HCT116 (cell line): Measurements from ENCODE around the gene MYL12B. TPM values are rescaled to one million over a fixed set of nuclear protein-coding genes. Genes with fewer than 3 reads are reported as not detected.

ENCODE experiments used
- ATAC-seq: fragments of 200-7000 bp; cut with Tn5 transposase; 2 replicates; pipeline ENCODE4 v1.9.1; 2020; ENCODE audit warnings: mild to moderate bottlenecking, moderate library complexity
- BruUV-seq: library from RNA; stranded (reverse); fragments of 400-500 nt; replicated peaks from 2 replicates; lab custom pipeline; 2021; lab: Mats Ljungman, UMichigan
- CTCF ChIA-PET: fragments of 300-600 bp; sonication (Branson Sonifier 250); formaldehyde crosslinking; loops from one replicate; lab custom pipeline; 2021; ENCODE audit warnings: antibody characterized with exemption; lab: Charles Lee
- POLR2A ChIA-PET: fragments of 300-600, 350-600 bp; sonication (Branson Sonifier 250); formaldehyde crosslinking; loops from one replicate; lab custom pipeline; 2021; ENCODE audit warnings: antibody characterized with exemption; lab: Charles Lee
- RAD21 ChIA-PET, 2 experiments: fragments of 300-600 bp; sonication (Branson Sonifier 250); formaldehyde crosslinking; loops; one replicate each; lab custom pipeline; 2023; ENCODE audit warnings: low total read pairs in 2 of 2; ENCODE audit not compliant: uncharacterized antibody in 2 of 2, unreplicated experiment in 2 of 2, low non-redundant PET in 1 of 2; lab: Charles Lee
- DNase-seq: peaks from one replicate; pipeline ENCODE4 v3.0.0-alpha.2; 2010; ENCODE audit warnings: low read depth, low spot score
- H2AFZ ChIP-seq: fragments of 200-600 bp; shearing (Covaris generic), sonication (generic); 2 replicates; pipeline ENCODE4 v1.6.1; 2017; ENCODE audit warnings: low read depth, mixed run types, mixed read lengths, antibody characterized with exemption, low read length; ENCODE audit not compliant: poor library complexity, severe bottlenecking
- H3K27ac ChIP-seq: 2 replicates; pipeline ENCODE4 v1.5.1; 2012; ENCODE audit warnings: low read depth, low read length
- H3K27me3 ChIP-seq: fragments of 200-600 bp; sonication (generic); 2 replicates; pipeline ENCODE4 v1.6.1; 2016; ENCODE audit warnings: mixed run types, low read length, mixed read lengths; ENCODE audit not compliant: insufficient read depth
- H3K36me3 ChIP-seq, 2 experiments: fragments of 200-500 bp in 1 of 2; fragments of 200-600 bp in 1 of 2; sonication (Bioruptor generic) in 1 of 2; sonication (generic) in 1 of 2; 2 replicates each; pipeline versions ENCODE4 v1.5.1 to v1.6.1; 2014 to 2016; ENCODE audit warnings: low read length in 2 of 2, inconsistent platforms in 1 of 2, mixed read lengths in 1 of 2, mixed run types in 1 of 2; ENCODE audit not compliant: insufficient read depth in 2 of 2, control insufficient read depth in 1 of 2
- H3K4me1 ChIP-seq, 2 experiments: fragments of 200-600 bp in 1 of 2; sonication (generic) in 1 of 2; 2 replicates each; pipeline versions ENCODE4 v1.5.1 to v1.6.1; 2012 to 2017; ENCODE audit warnings: low read length in 2 of 2, inconsistent platforms in 1 of 2, mild to moderate bottlenecking in 1 of 2, mixed read lengths in 1 of 2, mixed run types in 1 of 2, moderate library complexity in 1 of 2; ENCODE audit not compliant: insufficient read depth in 2 of 2, control insufficient read depth in 1 of 2
- H3K4me2 ChIP-seq: fragments of 200-600 bp; sonication (generic); 2 replicates; pipeline ENCODE4 v1.6.1; 2017; ENCODE audit warnings: mixed run types, low read length, mixed read lengths
- H3K4me3 ChIP-seq, 2 experiments: fragments of 200-600 bp in 1 of 2; sonication (generic) in 1 of 2; replicated peaks in 1 of 2; 2 replicates each; pipeline ENCODE4 v1.5.1; 2011 to 2016; ENCODE audit warnings: low read length in 2 of 2, control low read depth in 1 of 2, low read depth in 1 of 2, mild to moderate bottlenecking in 1 of 2, mixed read lengths in 1 of 2, mixed run types in 1 of 2
- H3K79me2 ChIP-seq: fragments of 200-600 bp; sonication (generic); 2 replicates; pipeline ENCODE4 v1.6.1; 2017; ENCODE audit warnings: mild to moderate bottlenecking, mixed run types, low read length, moderate library complexity, mixed read lengths; ENCODE audit not compliant: insufficient read depth
- H3K9ac ChIP-seq: fragments of 200-600 bp; sonication (generic); 2 replicates; pipeline ENCODE4 v1.6.1; 2016; ENCODE audit warnings: low read length, mixed read lengths
- H3K9me2 ChIP-seq: fragments of 200-600 bp; sonication (generic), shearing (Covaris generic); 2 replicates; pipeline ENCODE4 v1.6.1; 2017; ENCODE audit warnings: mixed run types, mild to moderate bottlenecking, moderate library complexity; ENCODE audit not compliant: insufficient read depth
- H3K9me3 ChIP-seq, 2 experiments: fragments of 200-500 bp in 1 of 2; fragments of 200-600 bp in 1 of 2; sonication (Bioruptor generic) in 1 of 2; sonication (generic) in 1 of 2; 2 replicates each; pipeline ENCODE4 v1.6.1; 2014 to 2017; ENCODE audit warnings: low read length in 2 of 2, mixed read lengths in 2 of 2, inconsistent platforms in 1 of 2, low read depth in 1 of 2, mild to moderate bottlenecking in 1 of 2, mixed run types in 1 of 2, moderate library complexity in 1 of 2; ENCODE audit not compliant: control insufficient read depth in 1 of 2, insufficient read depth in 1 of 2
- H4K20me1 ChIP-seq: fragments of 200-600 bp; sonication (generic), shearing (Covaris generic); 2 replicates; pipeline ENCODE4 v1.6.1; 2017; ENCODE audit warnings: mixed run types, mild to moderate bottlenecking, moderate library complexity; ENCODE audit not compliant: insufficient read depth
- ATF3 ChIP-seq: IDR thresholded peaks from 2 replicates; pipeline ENCODE4 v1.6.1; 2012
- CBX3 ChIP-seq: IDR thresholded peaks from 2 replicates; pipeline ENCODE4 v1.6.1; 2012; ENCODE audit warnings: low read depth
- CEBPB ChIP-seq: IDR thresholded peaks from 2 replicates; pipeline ENCODE4 v1.6.1; 2012; ENCODE audit warnings: low read depth
- EGR1 ChIP-seq: IDR thresholded peaks from 2 replicates; pipeline ENCODE4 v1.6.1; 2012; ENCODE audit warnings: low read depth
- ELF1 ChIP-seq: IDR thresholded peaks from 2 replicates; pipeline ENCODE4 v1.6.1; 2012; ENCODE audit warnings: low read depth, borderline replicate concordance
- EZH2phosphoT487 ChIP-seq: fragments of 200-600 bp; IDR thresholded peaks from 2 replicates; pipeline ENCODE4 v1.6.1; 2018; ENCODE audit warnings: antibody characterized with exemption, borderline replicate concordance
- FOSL1 ChIP-seq: IDR thresholded peaks from 2 replicates; pipeline ENCODE4 v1.6.1; 2012; ENCODE audit warnings: low read depth
- JUND ChIP-seq: IDR thresholded peaks from 2 replicates; pipeline ENCODE4 v1.6.1; 2012
- POLR2AphosphoS5 ChIP-seq: IDR thresholded peaks from 2 replicates; pipeline ENCODE4 v1.6.1; 2011; ENCODE audit warnings: mild to moderate bottlenecking, low read depth, low read length, moderate library complexity
- RAD21 ChIP-seq: IDR thresholded peaks from 2 replicates; pipeline ENCODE4 v1.6.1; 2012; ENCODE audit warnings: low read depth, mild to moderate bottlenecking
- TCF7L2 ChIP-seq: IDR thresholded peaks from 2 replicates; pipeline ENCODE4 v1.7.0; 2011; ENCODE audit warnings: borderline replicate concordance, inconsistent platforms; ENCODE audit not compliant: insufficient read depth, insufficient read length; ENCODE audit errors: extremely low read depth
- YY1 ChIP-seq: IDR thresholded peaks from 2 replicates; pipeline ENCODE4 v1.6.1; 2011; ENCODE audit warnings: low read length, low read depth, moderate library complexity, mild to moderate bottlenecking; ENCODE audit not compliant: insufficient replicate concordance; ENCODE audit errors: extremely low read depth
- ZNF274 ChIP-seq: fragments of 200-500 bp; sonication (Bioruptor generic); IDR thresholded peaks from 2 replicates; pipeline ENCODE4 v1.6.1; 2014; ENCODE audit warnings: mild to moderate bottlenecking, low read depth, low read length, inconsistent platforms
- intact Hi-C: fragments of 100-400 bp; cut with micrococcal nuclease; formaldehyde crosslinking; loops from 2 replicates; pipeline ENCODE4 v1.10.0; 2022
- total RNA-seq: library from RNA; stranded (reverse); gene quantifications from one replicate; pipeline ENCODE4 v1.2.1, GENCODE V29; 2021; ENCODE audit not compliant: unreplicated experiment
- TF ChIP-seq, protein P1 (sequence below), 3 experiments: fragments of 200-600 bp in 1 of 3; sonication (generic) in 1 of 3; IDR thresholded peaks in 2 of 3; conservative IDR thresholded peaks in 1 of 3; 2 replicates each; pipeline ENCODE4 v1.5.1; 2012 to 2017; ENCODE audit warnings: low read depth in 2 of 3, low read length in 2 of 3, antibody characterized with exemption in 1 of 3, borderline replicate concordance in 1 of 3, control low read depth in 1 of 3, mild to moderate bottlenecking in 1 of 3, mixed read lengths in 1 of 3, mixed run types in 1 of 3, moderate library complexity in 1 of 3; ENCODE audit not compliant: insufficient read depth in 1 of 3
- TF ChIP-seq, protein P2 (sequence below): IDR thresholded peaks from 2 replicates; pipeline ENCODE4 v1.6.1; 2012; ENCODE audit warnings: low read depth

Gene MYL12B
- total RNA-seq, 1 experiment from 2014 or later = 403 TPM

DNA sequence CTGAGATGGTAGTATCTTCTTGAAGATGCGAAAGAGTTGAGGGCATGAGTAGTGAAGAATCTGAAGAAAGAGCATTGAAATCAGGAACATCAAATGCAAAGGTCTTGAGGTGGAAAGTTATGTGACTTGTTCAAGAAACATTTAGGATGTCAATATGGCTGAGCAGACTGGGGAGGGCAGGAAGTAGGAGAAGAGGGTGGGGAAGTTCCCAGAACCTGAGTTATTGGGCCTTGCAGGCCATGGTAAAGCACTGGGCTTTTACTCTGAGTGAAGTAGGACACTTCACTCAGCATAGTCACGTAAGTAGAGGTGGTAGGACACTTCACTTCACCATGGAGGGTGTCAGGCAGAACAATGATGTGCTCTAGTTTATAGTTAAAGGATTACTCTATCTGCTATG, 26.1 kb upstream of the MYL12B start:
- no TSS peak for BruUV-seq
- Histone ChIP-seq H3K4me3 (no peak overlapping the region), H3K4me1 (peaks cover 2 to 7% of the 10 kb centered on the region in 2 experiments; a peak in 1 of 4 replicates), H2AFZ (no peak overlapping the region), H3K36me3 (no peaks in the 10 kb centered on the region), H3K27ac (no peak overlapping the region), H3K9me2 (no peaks in the 10 kb centered on the region), H3K79me2 (no peaks in the 10 kb centered on the region), H4K20me1 (no peaks in the 10 kb centered on the region), H3K4me2 (no peak overlapping the region), H3K9ac (no peak overlapping the region), H3K9me3 (no peaks in the 10 kb centered on the region), H3K27me3 (no peaks in the 10 kb centered on the region)
- CTCF ChIA-PET = no interaction called here
- RAD21 ChIA-PET = no interaction called here
- DNase-seq = no peak
- TF ChIP-seq RAD21 (no peak), POLR2AphosphoS5 (no peak), ZNF274 (no peak), FOSL1 (no peak), ATF3 (no peak), ELF1 (no peak), EGR1 (no peak)
- no peak for ATAC-seq
- intact Hi-C loops = no loop called here
- POLR2A ChIA-PET = no interaction called here

DNA sequence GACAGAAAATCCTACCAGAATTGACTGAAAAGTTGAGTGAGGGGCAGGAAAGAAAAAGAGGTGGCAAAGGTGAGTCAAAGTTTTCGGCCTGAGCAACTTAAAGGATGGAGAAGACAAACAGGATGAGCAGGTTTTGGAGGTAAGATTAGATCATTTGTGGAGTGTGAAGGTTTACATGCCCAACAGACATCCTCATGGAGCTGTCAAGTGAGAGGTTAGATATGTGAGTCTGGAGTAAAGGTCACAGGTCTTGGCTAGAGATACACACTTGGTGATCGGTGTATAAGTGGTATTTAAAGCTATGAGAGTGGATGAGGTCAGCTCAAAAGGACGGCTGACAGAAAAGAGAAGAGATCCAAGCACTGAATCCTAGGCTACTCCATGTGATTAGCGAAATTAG, 25.5 kb upstream of the MYL12B start:
- Histone ChIP-seq H3K9me2 (no peaks in the 10 kb centered on the region), H3K27me3 (no peaks in the 10 kb centered on the region), H3K9ac (no peak overlapping the region), H3K4me2 (no peak overlapping the region), H3K79me2 (no peaks in the 10 kb centered on the region), H3K4me3 (no peak overlapping the region), H3K9me3 (no peaks in the 10 kb centered on the region), H2AFZ (no peak overlapping the region), H3K4me1 (peaks cover 2 to 7% of the 10 kb centered on the region in 2 experiments; a peak in 1 of 4 replicates), H4K20me1 (no peaks in the 10 kb centered on the region), H3K36me3 (no peaks in the 10 kb centered on the region), H3K27ac (no peak overlapping the region)
- ChIA-PET POLR2A (no interaction called here), CTCF (no interaction called here), RAD21 (no interaction called here)
- no TSS peak for BruUV-seq
- intact Hi-C loops = no loop called here
- DNase-seq (no peak), ATAC-seq (no peak)
- TF ChIP-seq FOSL1 (no peak), RAD21 (no peak), ELF1 (no peak), YY1 (no peak), POLR2AphosphoS5 (no peak), TCF7L2 (no peak), ATF3 (no peak), JUND (no peak), CBX3 (no peak), CEBPB (no peak), EZH2phosphoT487 (no peak)
- TF ChIP-seq, protein P1, sequence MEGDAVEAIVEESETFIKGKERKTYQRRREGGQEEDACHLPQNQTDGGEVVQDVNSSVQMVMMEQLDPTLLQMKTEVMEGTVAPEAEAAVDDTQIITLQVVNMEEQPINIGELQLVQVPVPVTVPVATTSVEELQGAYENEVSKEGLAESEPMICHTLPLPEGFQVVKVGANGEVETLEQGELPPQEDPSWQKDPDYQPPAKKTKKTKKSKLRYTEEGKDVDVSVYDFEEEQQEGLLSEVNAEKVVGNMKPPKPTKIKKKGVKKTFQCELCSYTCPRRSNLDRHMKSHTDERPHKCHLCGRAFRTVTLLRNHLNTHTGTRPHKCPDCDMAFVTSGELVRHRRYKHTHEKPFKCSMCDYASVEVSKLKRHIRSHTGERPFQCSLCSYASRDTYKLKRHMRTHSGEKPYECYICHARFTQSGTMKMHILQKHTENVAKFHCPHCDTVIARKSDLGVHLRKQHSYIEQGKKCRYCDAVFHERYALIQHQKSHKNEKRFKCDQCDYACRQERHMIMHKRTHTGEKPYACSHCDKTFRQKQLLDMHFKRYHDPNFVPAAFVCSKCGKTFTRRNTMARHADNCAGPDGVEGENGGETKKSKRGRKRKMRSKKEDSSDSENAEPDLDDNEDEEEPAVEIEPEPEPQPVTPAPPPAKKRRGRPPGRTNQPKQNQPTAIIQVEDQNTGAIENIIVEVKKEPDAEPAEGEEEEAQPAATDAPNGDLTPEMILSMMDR (IDR thresholded peaks at IDR 0.05 in 2 of 3, conservative IDR thresholded peaks at IDR 0.05 in 1 of 3; ENCODE audit: borderline replicate concordance in 1 of 3, insufficient read depth in 1 of 3, low read depth in 2 of 3, low read length in 2 of 3) = no peak
- TF ChIP-seq, protein P2, sequence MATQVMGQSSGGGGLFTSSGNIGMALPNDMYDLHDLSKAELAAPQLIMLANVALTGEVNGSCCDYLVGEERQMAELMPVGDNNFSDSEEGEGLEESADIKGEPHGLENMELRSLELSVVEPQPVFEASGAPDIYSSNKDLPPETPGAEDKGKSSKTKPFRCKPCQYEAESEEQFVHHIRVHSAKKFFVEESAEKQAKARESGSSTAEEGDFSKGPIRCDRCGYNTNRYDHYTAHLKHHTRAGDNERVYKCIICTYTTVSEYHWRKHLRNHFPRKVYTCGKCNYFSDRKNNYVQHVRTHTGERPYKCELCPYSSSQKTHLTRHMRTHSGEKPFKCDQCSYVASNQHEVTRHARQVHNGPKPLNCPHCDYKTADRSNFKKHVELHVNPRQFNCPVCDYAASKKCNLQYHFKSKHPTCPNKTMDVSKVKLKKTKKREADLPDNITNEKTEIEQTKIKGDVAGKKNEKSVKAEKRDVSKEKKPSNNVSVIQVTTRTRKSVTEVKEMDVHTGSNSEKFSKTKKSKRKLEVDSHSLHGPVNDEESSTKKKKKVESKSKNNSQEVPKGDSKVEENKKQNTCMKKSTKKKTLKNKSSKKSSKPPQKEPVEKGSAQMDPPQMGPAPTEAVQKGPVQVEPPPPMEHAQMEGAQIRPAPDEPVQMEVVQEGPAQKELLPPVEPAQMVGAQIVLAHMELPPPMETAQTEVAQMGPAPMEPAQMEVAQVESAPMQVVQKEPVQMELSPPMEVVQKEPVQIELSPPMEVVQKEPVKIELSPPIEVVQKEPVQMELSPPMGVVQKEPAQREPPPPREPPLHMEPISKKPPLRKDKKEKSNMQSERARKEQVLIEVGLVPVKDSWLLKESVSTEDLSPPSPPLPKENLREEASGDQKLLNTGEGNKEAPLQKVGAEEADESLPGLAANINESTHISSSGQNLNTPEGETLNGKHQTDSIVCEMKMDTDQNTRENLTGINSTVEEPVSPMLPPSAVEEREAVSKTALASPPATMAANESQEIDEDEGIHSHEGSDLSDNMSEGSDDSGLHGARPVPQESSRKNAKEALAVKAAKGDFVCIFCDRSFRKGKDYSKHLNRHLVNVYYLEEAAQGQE = no peak
